Measurements from ENCODE around the gene NACC2.
A peak's percentile ranks its signal among the peaks of the same experiment; 100 is the strongest.

NACC2 gene

GRCh38 chr9:135989722-135990467 is 105.2 kb downstream of the NACC2 start:
- DNase-seq, result peak; percentile 87

GRCh38 chr9:135989157-135989556 is 105.9 kb downstream of the NACC2 start:
- no peak for DNase-seq

- DNase-seq, result no peak
Observed at GRCh38 chr9:135988493-135988892, 106.6 kb downstream of the NACC2 start.

- DNase-seq, result no peak
Observed at GRCh38 chr9:135987838-135988404, 107.2 kb downstream of the NACC2 start.

- DNase-seq, result no peak
Observed at GRCh38 chr9:135986605-135987004, 108.5 kb downstream of the NACC2 start.

DNA sequence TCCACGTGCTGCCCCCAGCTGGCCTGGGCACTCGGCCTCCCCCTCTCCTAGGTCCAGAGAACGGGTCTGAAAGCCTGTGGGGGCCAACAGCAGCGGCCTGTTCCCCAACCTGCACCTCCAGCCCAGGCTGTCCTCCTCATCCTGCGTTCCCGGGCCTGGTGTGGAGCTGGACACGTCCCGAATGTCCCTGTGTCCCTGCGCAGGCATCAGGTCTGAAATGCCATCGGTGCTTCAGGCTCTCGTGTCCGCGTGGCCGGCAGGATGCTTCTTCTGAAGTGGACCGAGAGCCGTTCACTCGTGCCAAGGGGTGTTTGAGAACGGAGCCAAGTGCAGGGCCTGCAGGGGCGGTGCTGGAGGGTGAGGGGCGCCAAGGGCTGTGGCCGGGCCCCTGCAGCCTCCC is 109.2 kb downstream of the NACC2 start:
- DNase-seq, result no peak

- no peak for DNase-seq
Observed at GRCh38 chr9:135985459-135985774, 109.7 kb downstream of the NACC2 start.

DNA sequence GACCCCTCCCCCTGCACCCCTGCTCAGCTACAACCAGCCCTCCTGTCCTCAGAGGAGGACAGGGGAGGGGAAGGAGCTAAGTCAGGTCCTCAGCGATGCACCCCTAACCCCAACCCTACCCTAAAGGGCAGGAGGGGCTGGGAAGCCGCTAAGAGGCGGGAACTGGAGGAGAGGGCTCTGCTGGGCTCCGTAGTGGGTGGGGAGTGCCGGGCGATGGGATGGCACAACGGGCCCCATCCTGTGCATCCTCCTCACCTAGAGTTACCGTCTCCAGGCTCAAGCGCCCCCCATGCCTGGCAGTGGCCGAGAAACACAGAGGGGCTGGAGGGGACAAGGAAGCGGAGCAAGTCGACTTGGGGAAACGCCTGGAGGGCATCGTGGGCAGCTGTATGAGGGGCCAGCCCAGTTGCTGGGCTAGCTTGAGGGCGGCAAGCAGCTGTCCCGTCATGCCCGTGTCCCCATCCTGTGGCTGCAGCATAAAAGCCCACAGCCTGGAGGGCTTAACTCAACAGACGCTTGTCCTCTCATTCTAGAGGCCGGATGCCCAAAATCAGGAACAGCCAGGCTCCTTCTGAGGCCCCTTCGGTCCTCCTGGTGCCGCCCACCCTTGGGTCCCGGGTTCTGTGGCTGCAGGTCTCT is 110.9 kb downstream of the NACC2 start:
- no peak for DNase-seq

GRCh38 chr9:135983208-135984071 is 111.6 kb downstream of the NACC2 start:
- no peak for DNase-seq

GRCh38 chr9:135982499-135983207 is 112.4 kb downstream of the NACC2 start:
- DNase-seq, result no peak

- no peak for DNase-seq
Observed at GRCh38 chr9:135980926-135981630, 114.0 kb downstream of the NACC2 start.

DNA sequence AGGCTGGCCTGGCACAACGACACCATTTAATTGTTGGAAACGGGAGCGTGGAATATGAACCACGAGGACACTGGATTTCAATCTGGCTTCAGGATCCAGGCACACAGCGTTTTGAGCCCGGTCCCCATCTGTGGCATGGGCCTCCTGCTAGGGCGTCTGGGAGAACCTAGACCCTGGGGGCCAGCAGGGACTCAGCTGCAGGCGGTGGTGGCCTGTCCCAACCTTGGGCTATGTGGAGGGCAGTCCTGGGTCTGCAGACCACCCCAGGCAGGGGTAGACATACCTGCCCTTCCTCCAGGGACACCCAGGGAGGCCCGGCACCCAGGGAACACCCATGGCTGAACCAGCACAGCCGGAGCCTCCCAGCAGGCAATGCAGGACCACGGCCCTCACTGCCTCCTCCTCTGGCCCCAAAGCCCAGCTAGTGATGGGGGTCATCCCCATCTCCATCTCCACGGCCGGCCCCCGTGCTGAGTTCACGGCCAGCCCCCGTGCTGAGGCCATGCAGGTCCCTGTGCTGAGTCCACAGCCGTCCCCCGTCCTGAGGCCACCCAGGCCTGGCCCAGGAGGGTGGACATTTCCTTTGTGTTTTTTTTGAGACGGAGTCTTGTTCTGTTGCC is 115.4 kb downstream of the NACC2 start:
- no peak for DNase-seq

GRCh38 chr9:135978642-135979546 is 116.2 kb downstream of the NACC2 start:
- DNase-seq, result no peak

GRCh38 chr9:135976944-135977343 is 118.1 kb downstream of the NACC2 start:
- DNase-seq, result no peak

DNA sequence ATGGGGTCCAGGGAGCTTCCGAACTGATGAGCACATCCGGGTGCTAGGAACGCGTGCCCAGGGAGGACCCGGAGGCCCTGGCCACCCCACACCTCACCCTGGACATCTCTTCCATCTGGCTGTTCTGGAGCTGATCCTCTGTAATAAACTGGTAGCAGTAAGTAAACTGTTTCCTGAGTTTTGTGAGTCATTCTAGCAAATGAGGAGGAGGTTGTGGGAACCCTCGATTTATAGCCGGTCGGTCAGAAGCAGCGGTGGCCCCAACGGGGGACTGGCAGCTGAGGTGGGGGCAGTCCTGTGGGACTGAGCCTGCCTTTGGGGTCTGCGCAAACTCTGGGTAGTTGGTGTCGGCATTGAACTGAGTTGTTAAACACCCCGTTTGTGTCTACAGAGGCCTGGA is 118.6 kb downstream of the NACC2 start:
- DNase-seq, result no peak

- DNase-seq, result no peak
Observed at GRCh38 chr9:135975834-135976233, 119.3 kb downstream of the NACC2 start.

DNA sequence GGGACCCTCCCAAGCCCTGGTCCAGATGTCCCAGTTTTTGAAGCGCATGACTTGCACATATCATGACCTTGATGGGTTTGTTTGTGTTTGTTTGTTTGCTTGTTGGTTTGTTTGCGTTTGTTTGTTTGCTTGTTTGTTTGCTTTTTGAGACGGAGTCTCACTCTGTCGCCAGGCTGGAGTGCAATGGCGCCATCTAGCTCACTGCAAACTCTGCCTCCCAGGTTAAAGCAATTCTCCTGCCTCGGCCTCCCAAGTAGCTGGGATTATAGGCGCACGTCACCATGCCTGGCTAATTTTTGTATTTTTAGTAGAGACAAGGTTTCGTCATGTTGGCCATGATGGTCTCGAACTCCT is 120.9 kb downstream of the NACC2 start:
- DNase-seq, result no peak

DNA sequence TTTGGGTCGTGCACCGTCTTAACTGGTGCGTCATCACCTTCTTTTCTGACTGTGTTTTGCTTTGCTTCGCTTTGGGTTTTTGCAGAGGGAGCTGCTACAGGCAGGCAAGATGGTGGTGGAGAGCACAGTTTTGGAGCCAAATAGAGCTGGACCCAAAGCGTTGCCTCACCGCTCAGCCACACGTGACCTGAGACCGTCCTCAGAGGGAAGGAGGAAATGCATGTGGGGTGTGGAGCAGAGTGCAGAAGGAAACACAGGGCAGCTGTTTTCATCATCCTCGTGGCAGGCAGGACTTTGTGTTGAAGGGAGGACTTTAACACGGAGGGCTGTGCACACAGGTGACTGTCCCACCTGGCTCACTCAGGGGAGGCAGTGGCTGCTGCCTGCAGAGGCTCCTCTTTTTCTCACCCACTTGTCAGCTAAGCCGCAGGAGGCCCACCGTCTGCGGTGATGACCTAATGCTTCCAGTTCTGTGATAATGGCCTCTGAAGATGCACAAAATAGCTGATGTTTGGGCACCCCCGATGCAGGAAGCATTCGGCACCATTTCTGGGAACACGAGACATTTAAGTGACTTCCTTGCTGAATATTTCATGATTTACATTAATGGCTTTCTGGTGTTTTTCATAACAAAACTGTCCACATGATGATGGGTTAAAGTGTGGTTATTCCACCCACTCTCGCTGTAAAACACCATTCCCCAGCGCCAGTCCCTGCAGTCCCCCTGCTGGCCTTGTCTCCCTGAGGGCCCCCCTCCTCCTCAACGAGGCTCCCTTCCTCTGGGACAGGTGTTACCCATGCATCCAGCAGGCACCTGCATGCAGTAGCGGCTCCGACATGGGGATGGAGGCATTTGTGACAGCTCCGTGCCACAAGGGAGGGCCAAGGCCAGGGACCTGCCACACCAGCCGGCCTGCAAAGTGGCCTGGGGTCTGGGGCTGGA is 121.5 kb downstream of the NACC2 start:
- DNase-seq, result no peak

- DNase-seq, result no peak
Observed at GRCh38 chr9:135971892-135972291, 123.2 kb downstream of the NACC2 start.
